ENCODE data around the gene UCN2. TPM values are rescaled to one million over a fixed set of nuclear protein-coding genes. Genes with fewer than 3 reads are reported as not detected.

Gene UCN2
- total RNA-seq, 1 donor from 2014 or later: not detected

DNA sequence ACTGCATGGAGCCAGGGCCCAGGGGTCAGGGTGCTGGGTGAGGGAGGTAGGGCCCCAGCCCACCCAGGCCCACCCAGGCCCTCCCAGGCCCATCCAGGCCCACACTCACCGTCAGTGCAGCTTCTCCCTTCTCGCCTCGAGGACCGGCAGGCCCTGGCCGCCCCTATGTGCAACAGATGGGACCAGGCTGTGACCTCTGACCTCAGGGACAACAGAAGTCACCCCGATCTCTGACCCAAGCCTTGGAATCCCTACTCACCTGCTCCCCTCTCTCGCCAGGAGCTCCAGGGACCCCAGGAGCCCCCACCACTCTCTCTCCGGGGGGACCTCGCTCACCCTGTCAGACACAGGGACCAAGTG is 2.8 kb upstream of the UCN2 start:
- DNase-seq (ENCODE audit: missing footprints) (no peak), ATAC-seq (no peak)
- intact Hi-C loops (cut with DNase I): no loop called here

DNA sequence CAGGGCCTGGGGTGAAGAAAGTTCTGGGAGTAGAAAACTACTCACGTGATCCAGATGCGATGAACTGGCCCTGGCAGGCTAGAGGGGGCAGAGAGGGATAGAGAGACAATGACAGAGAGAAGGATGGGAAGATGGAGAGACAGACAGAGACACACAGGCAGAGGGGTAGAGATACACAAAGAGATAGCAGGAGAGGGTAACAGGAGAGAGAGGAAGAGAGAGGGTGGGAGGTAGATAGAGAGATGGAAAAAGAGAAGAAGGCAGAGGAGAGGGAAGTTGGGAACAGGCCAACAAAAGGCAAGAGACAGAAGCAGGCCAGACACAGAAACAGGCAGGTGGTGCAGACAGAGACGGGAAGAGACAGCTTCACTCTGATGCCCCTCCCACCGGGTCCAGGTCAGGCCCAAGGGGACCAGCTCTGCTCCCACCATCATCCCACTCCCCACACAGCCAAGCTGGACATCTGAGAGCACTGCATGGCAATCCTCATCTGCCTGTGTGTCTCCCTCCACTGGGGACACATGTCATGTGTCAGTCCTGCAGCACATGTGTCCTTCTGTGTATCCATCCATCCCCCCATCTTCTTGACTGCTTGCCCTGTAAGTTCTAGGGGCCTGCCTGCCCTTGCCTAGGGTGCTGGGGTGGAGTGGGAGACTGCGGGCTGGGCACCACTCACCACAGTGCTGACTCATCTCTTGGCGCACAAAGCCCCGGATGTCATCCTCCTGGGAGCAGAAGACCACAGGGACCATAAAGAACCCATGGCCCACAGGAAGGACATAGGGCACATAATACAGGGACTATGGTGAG is 2.2 kb upstream of the UCN2 start:
- ATAC-seq (no peak), DNase-seq (ENCODE audit: missing footprints) (no peak)
- intact Hi-C loops (cut with DNase I): no loop called here

DNA sequence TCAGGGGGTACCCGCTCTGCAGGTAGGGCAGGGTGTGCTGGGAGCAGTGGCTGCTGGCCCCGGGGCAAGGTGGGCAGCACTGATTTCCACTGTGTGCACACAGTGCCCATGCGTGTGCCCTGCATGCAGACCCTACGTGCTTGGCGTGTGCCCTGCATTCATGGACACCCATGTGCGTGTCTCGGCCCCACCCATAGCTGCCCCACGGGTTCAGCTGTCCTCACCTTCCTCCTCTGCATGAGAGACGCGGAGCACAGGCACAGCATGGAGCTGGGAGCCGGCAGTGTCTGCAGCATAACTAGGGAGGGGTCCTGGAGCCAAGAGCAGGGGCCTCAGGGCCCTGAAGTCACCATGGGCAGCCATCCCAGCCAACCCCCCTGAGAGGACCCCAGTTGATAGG is 1.6 kb upstream of the UCN2 start:
- no peak for DNase-seq (ENCODE audit: missing footprints)
- ATAC-seq: no peak
- intact Hi-C loops (cut with DNase I): no loop called here

- no peak for DNase-seq (ENCODE audit: missing footprints)
- intact Hi-C loops (cut with DNase I): no loop called here
- no peak for ATAC-seq
Measured at GRCh38 chr3:48564667-48565066, 1.1 kb upstream of the UCN2 start.

- ATAC-seq (no peak), DNase-seq (ENCODE audit: missing footprints) (no peak)
- intact Hi-C loops (cut with DNase I): no loop called here
Measured at GRCh38 chr3:48564022-48564421, 441 bp upstream of the UCN2 start.

DNA sequence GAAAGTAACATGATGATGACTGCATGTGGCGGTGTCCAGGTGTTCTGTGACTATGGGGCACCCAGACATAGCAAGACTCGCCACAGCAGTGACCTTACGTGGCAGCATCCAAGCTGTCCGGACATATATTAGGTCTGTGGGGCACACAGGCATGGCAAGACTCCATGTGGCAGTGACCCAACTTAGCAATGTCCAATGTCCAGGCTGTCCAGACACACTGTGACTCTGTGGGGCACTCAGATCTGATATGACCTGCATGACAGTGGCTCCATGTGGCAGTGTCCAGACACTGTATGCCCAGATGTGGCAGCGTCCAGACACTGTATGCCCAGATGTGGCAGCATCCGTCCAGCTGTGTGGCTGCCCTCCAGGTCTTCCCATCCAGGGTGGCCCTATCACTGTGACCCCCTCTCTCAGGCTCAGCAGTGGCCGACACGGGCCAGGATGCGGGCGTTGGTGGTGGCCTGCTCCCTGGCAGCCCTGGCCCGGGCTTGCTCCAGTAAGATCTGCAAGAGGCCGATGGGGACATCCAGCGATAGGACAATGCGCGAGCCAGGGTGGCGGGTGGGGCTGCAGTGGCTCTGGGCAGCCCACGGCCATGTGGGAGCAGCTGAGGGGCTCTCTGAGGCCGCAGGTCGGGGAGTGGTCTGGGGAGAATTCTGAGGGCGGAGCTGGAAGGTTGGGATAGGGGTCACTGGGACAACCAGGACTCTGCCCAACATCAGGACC is 1.1 kb downstream of the UCN2 start:
- no peak for ATAC-seq
- DNase-seq (ENCODE audit: missing footprints): no peak
- intact Hi-C loops (cut with DNase I): no loop called here

DNA sequence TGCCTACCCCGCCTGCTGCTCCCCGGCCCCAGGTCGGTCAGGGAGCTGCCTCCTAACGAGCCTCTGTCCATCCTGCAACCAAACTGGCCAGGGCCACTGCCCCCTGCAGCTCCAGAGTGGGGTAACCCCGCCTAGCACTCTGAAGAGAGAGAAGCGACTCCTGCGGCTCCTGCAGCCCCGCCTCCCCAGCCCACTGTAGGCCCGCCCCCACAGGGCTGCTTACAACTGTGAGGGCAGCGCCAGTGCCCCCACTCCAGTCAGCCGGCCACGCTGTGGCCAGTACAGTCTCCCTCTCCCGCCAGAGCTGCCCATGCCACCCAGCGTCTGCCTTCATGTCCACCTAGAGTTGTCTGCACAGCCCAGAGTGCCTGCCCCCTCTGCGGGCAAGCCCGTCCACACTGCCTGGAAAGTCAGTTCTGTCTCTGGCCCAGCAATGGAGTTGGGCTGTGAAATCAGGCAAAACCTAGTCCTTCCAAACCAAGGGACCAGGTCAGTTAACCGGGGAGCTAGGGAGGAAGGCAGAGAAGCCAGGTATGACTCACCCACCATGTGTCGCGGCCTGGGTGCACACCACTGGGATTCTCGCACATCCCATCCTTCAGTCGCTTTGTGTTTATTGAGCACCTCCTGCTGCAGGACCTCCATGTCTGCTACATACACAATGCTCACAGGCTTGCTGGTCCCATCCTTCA is 2.4 kb downstream of the UCN2 start:
- DNase-seq (ENCODE audit: missing footprints) (peak; percentile 82), ATAC-seq (no peak)
- intact Hi-C loops (cut with DNase I): no loop called here

- intact Hi-C loops (cut with DNase I): no loop called here
- no peak for DNase-seq (ENCODE audit: missing footprints)
Measured at GRCh38 chr3:48560648-48561018, 2.9 kb downstream of the UCN2 start.

DNA sequence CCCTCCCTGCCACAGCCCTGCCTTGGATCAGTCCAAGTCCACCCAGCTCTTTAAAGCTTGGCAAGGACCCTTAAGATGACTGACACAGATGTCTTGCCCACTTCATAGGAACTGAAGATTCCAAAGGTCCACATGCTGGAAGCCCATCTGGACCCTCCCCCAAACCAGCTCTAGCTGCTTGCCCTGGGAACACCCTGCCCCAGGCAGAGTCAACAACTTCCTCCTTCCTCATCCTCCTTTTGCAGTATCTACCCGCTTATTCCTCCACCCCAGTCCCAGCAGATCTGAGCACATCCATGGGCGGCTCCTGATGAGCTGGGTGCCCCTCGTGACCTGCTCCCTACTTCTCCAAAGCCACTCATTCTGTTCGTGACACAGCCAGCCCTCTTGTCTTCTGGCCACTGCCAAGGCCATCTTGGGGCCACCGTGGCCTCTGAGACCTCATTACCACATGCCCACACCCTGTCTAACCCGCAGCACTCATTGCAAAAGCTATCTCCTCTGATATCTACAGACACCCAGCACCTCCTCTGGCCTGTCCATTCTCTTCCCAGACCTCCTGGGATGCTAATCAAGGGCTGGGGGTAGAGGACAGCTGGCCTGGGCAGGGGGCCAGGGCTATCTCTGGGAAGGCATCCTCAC is 5.0 kb downstream of the UCN2 start:
- intact Hi-C loops (cut with DNase I): loop anchor here (2.0 kb wide), 1 partner anchor 40 kb away; no protein-coding TSS in a partner anchor
- DNase-seq (ENCODE audit: missing footprints) (peak; percentile 84), ATAC-seq (no peak)

More at GRCh38 chr3:48560648-48561018, 2.9 kb downstream of the UCN2 start:
- ATAC-seq: no peak

- intact Hi-C loops (cut with DNase I): loop anchor here (2.0 kb wide), 2 partner anchors 52 to 78 kb away; partner anchors contain the start of genes SLC26A6 and UQCRC1
- peak; percentile 99 for DNase-seq (ENCODE audit: missing footprints)
- peak; percentile 94 for ATAC-seq
Measured at GRCh38 chr3:48556796-48557626, 6.6 kb downstream of the UCN2 start, which contains the start of gene PFKFB4. Gene PFKFB4, minus strand, starts transcription at chr3:48556803. Its CDS starts 26 bp downstream, at chr3:48556777.

GRCh38 chr3:48555949-48556795 is 7.4 kb downstream of the UCN2 start:
- no peak for DNase-seq (ENCODE audit: missing footprints)
- no peak for ATAC-seq
- intact Hi-C loops (cut with DNase I): loop anchor here (2.0 kb wide), 2 partner anchors 53 to 79 kb away; partner anchors contain the start of genes SLC26A6 and UQCRC1

GRCh38 chr3:48555231-48555948 is 8.2 kb downstream of the UCN2 start:
- ATAC-seq (no peak), DNase-seq (ENCODE audit: missing footprints) (peak; percentile 1)
- intact Hi-C loops (cut with DNase I): no loop called here

DNA sequence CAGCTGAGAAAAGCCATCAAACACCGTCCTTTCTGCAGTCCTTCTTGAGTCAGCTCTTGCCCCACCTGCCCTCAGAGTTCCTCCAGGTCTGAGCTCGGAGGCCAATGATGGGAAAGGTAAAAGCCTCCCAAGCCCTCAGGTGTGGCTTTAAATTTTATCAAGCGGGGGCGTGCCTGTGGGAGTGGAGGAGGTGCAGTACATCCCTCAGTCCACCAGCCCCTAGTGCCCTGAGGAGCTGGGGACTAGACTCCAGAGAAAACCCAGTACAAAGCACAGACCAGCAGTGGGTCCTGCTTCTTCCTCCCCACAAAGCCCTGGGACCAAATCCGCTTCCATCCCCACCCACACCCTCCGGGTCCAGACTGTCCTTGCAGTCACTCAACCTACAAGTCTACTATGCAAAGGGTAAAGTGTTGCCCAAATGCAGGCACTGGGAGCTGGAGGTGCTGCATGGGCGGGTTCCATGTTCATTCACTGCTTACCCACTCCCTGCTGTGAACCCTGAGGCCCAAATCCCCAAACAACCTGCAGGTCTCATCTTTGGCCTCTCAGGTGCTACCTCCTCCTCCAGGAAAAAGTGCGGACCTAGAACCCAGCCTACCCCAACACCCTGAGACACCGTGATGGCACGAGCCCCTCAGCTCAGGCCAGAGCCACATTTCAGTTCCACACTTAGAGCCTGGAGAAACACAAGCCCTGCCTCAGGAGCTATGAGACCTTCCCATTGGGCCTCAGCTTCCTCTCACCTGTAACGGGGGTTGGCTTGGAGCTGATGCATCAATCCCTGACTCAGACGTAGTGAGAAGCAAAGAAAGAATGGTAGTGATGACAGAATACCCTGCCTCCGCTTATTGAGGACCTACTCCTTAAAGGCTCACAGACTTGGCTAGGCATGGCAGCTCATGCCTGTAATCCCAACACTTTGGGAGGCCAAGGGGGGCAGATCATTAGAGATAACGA is 9.4 kb downstream of the UCN2 start:
- intact Hi-C loops (cut with DNase I): no loop called here
- ATAC-seq: no peak
- DNase-seq (ENCODE audit: missing footprints): peak; percentile 4

- intact Hi-C loops (cut with DNase I): no loop called here
- DNase-seq (ENCODE audit: missing footprints): no peak
- no peak for ATAC-seq
Measured at GRCh38 chr3:48553361-48553760, 10.2 kb downstream of the UCN2 start.

- DNase-seq (ENCODE audit: missing footprints) (no peak), ATAC-seq (no peak)
- intact Hi-C loops (cut with DNase I): no loop called here
Measured at GRCh38 chr3:48552111-48552951, 11.2 kb downstream of the UCN2 start.

Data from Right ventricle myocardium inferior (tissue), 1 donor.